ENCODE measurements around the gene BICRA. TPM values are rescaled to one million over a fixed set of nuclear protein-coding genes. Genes with fewer than 3 reads are reported as not detected.
A peak's percentile ranks its signal among the peaks of the same experiment; 100 is the strongest.
"Not testable (repeated sequence)": the region's sequence is repeated elsewhere in the genome, so short reads cannot be mapped to it uniquely, and the experiment has no call there.

BICRA gene
- total RNA-seq, 1 donor from 2014 or later, result 15.6 TPM

DNA sequence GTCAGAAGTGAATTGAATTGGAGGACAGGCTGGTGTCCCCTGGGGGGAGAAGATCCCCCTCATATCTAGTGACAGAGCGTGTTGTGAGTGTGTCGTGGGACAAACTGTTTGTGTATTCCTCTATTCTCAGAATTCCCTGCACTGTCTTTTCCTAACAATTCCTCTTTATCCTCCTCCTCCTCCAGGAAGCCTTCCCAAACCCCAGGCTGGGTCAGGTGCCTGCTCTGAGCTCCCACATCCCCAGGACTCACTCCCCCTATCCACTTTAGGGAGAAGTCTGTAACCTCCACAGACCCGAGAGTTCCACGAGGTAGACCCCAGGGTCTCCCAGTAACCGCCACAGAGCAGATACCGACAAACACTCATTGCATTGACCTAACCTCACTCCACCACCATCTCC is 15.1 kb upstream of the BICRA start:
- Histone ChIP-seq H3K36me3 (no peaks in the 10 kb centered on the region), H3F3A (ENCODE audit: low read depth) (peaks cover 9% of the 10 kb centered on the region), H3K4me2 (no peak overlapping the region), H3K27me3 (no peaks in the 10 kb centered on the region), H2AFZ (replicated peaks) (no peak overlapping the region), H3K4me3 (no peak overlapping the region), H3K9ac (no peak overlapping the region), H3K9me3 (ENCODE audit: low read depth) (no peaks in the 10 kb centered on the region), H3K27ac (no peak overlapping the region), H4K20me1 (ENCODE audit: low read depth) (no peaks in the 10 kb centered on the region), H3K4me1 (peaks cover 6% of the 10 kb centered on the region), H3K79me2 (ENCODE audit: low read depth) (no peaks in the 10 kb centered on the region)
- Mint-ChIP-seq H3K9me3 (peaks cover 5% of the 10 kb centered on the region), H3K27me3 (ENCODE audit: insufficient read depth, low read depth) (peaks cover 4% of the 10 kb centered on the region), H3K4me1 (peaks cover 9% of the 10 kb centered on the region), H3K36me3 (no peaks in the 10 kb centered on the region), H3K27ac (peak overlapping the region; percentile 50), H3K4me3 (no peak overlapping the region)
- no peak for DNase-seq (ENCODE audit: low spot score)
- TF ChIP-seq EZH2 (IDR thresholded peaks at IDR 0.05) (no peak), EZH2phosphoT487 (IDR thresholded peaks at IDR 0.05) (no peak)
- TF ChIP-seq, protein P1, sequence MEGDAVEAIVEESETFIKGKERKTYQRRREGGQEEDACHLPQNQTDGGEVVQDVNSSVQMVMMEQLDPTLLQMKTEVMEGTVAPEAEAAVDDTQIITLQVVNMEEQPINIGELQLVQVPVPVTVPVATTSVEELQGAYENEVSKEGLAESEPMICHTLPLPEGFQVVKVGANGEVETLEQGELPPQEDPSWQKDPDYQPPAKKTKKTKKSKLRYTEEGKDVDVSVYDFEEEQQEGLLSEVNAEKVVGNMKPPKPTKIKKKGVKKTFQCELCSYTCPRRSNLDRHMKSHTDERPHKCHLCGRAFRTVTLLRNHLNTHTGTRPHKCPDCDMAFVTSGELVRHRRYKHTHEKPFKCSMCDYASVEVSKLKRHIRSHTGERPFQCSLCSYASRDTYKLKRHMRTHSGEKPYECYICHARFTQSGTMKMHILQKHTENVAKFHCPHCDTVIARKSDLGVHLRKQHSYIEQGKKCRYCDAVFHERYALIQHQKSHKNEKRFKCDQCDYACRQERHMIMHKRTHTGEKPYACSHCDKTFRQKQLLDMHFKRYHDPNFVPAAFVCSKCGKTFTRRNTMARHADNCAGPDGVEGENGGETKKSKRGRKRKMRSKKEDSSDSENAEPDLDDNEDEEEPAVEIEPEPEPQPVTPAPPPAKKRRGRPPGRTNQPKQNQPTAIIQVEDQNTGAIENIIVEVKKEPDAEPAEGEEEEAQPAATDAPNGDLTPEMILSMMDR (IDR thresholded peaks at IDR 0.05), result no peak

DNA sequence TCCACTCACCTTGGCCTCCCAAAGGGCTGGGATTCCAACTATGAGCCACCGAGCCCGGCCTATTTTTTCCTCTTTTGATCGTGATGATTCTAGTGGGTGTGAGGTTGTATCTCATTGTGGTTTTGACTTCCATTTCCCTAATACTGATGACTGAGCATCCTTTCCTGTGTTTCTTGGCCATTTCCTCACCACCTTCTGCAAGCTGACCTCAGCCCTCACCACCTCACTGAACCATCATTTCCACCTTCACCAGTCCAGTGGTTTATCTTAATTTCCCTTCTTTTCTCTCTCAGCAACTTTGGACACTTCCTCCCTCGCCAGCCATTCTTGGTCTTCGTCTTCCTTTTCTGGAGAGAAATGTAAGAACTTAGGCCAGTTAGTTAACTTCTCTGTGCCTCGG is 13.0 kb upstream of the BICRA start:
- H3K9me3 ChIP-seq (ENCODE audit: low read depth), result no peaks in the 10 kb centered on the region
- no peak overlapping the region for H3K27ac ChIP-seq
- H3K4me1 Mint-ChIP-seq, result peaks cover 17% of the 10 kb centered on the region
- no peaks in the 10 kb centered on the region for H3K79me2 ChIP-seq (ENCODE audit: low read depth)
- DNase-seq (ENCODE audit: low spot score), result no peak
- no peak for TF ChIP-seq EZH2phosphoT487 (IDR thresholded peaks at IDR 0.05)
- TF ChIP-seq, protein P1 (IDR thresholded peaks at IDR 0.05), result no peak
- TF ChIP-seq EZH2 (IDR thresholded peaks at IDR 0.05), result no peak
- H3K9me3 Mint-ChIP-seq, result no peaks in the 10 kb centered on the region
- no peak overlapping the region for H3K4me2 ChIP-seq
- H2AFZ ChIP-seq (replicated peaks), result no peak overlapping the region
- no peaks in the 10 kb centered on the region for H4K20me1 ChIP-seq (ENCODE audit: low read depth)
- no peak overlapping the region for H3K4me3 Mint-ChIP-seq
- H3K27me3 Mint-ChIP-seq (ENCODE audit: insufficient read depth, low read depth), result peaks cover 4% of the 10 kb centered on the region
- H3K4me3 ChIP-seq, result no peak overlapping the region
- H3K4me1 ChIP-seq, result peaks cover 10% of the 10 kb centered on the region
- H3K9ac ChIP-seq, result no peak overlapping the region
- no peaks in the 10 kb centered on the region for H3K36me3 Mint-ChIP-seq
- peak overlapping the region; percentile 39 for H3K27ac Mint-ChIP-seq
- no peaks in the 10 kb centered on the region for H3K27me3 ChIP-seq
- no peaks in the 10 kb centered on the region for H3K36me3 ChIP-seq
- peaks cover 27% of the 10 kb centered on the region for H3F3A ChIP-seq (ENCODE audit: low read depth)

DNA sequence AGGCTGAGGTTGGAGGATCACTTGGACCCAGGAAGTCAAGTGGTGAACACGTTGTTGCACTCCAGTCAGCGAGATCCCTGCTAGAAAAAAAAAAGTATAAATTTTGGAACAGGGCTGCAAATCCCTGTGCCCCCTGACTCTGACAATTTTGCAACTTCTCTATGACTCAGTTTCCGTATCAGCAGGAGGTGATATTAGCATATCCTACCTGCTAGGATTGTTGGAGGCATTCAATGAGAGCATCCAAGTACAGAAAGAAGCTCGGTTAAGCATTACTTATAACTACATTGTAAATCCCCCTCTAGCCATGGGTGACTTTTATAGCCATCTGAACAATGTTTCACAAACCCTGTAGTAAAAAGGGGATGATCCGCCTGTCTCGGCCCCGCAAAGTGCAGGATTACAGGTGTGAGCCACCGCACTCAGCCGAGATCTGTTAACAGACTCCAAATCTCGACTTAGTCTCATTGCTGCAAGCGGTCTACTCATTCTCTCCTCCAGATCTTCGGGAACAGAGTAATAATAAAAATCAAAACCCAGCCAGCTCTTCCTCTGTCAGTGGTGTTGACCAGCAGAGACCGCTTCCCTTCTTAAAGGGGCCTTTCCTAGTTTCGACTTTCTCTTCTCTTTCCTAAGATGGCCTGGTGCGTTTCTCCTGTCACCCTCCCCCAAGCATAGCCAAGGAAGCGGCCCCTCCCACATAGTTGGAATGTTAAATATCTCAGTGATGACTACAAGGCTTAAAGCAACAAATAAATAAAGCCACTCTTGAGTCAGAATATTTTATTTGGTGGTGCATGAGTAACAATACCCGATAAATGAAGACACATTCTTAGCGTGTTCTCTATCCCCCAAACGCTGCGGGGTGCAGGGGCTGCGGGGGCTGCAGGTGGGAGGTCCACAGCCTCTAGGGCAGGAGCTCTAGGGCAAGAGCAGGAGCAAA is 10.3 kb upstream of the BICRA start:
- H3K36me3 ChIP-seq, result no peaks in the 10 kb centered on the region
- no peaks in the 10 kb centered on the region for H3K79me2 ChIP-seq (ENCODE audit: low read depth)
- peak overlapping the region; percentile 43 for H3K27ac Mint-ChIP-seq
- peak overlapping the region; percentile 67 for H3K4me2 ChIP-seq
- H3K27me3 Mint-ChIP-seq (ENCODE audit: insufficient read depth, low read depth), result peaks cover 7% of the 10 kb centered on the region
- peak overlapping the region; percentile 35 for H3K4me3 ChIP-seq
- no peaks in the 10 kb centered on the region for H3K9me3 ChIP-seq (ENCODE audit: low read depth)
- DNase-seq (ENCODE audit: low spot score), result peak; percentile 65
- TF ChIP-seq EZH2 (IDR thresholded peaks at IDR 0.05) (no peak), EZH2phosphoT487 (IDR thresholded peaks at IDR 0.05) (no peak)
- TF ChIP-seq, protein P1 (IDR thresholded peaks at IDR 0.05), result no peak
- no peaks in the 10 kb centered on the region for H3K9me3 Mint-ChIP-seq
- peaks cover 10% of the 10 kb centered on the region for H3K4me1 ChIP-seq
- peaks cover 20% of the 10 kb centered on the region for H3K4me1 Mint-ChIP-seq
- peak overlapping the region; percentile 90 for H3K4me3 Mint-ChIP-seq
- no peaks in the 10 kb centered on the region for H3K36me3 Mint-ChIP-seq
- peaks cover 33% of the 10 kb centered on the region for H3F3A ChIP-seq (ENCODE audit: low read depth)
- H4K20me1 ChIP-seq (ENCODE audit: low read depth), result no peaks in the 10 kb centered on the region
- H3K27me3 ChIP-seq, result no peaks in the 10 kb centered on the region
- no peak overlapping the region for H3K27ac ChIP-seq
- H2AFZ ChIP-seq (replicated peaks), result peak overlapping the region; percentile 81
- no peak overlapping the region for H3K9ac ChIP-seq

DNA sequence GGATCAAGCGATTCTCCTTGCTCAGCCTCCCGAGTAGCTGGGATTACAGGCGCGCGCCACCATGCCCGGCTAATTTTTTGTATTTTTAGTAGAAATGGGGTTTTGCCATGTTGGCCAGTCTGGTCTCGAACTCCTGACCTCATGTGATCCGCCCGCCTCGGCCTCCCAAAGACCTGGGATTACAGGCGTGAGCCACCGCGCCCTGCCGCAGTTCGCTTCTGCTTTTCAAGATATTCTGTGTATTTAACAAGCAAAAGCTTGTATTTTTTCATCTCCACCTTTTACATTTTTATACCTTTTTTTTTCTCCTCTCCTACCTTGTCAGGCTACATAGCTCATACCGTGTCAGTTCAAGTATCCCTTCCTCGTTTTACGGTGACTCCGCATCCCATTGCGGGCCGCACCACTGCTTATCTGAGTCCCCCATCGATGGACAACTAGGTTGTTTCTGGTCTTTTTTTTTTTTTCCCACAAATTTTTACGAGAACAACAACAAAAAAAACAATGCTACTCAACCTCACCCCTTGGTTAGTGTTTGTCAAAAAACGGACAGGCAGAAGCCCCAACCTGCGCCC is 9.2 kb upstream of the BICRA start:
- Histone ChIP-seq H2AFZ (replicated peaks) (peak overlapping the region; percentile 5), H3K4me2 (peak overlapping the region; percentile 53), H3F3A (ENCODE audit: low read depth) (peaks cover 33% of the 10 kb centered on the region), H3K4me3 (peak overlapping the region; percentile 45)
- H3K27me3 ChIP-seq; H3K9me3 Mint-ChIP-seq; DNase-seq (ENCODE audit: low spot score); H3K9ac ChIP-seq; H3K36me3 Mint-ChIP-seq; H3K36me3 ChIP-seq; H3K79me2 ChIP-seq (ENCODE audit: low read depth); H3K27ac ChIP-seq; H3K27me3 Mint-ChIP-seq (ENCODE audit: insufficient read depth, low read depth); H3K4me1 ChIP-seq; H3K27ac Mint-ChIP-seq; H3K9me3 ChIP-seq (ENCODE audit: low read depth); H4K20me1 ChIP-seq (ENCODE audit: low read depth): not testable (repeated sequence)
- Mint-ChIP-seq H3K4me1 (peaks cover 20% of the 10 kb centered on the region), H3K4me3 (peak overlapping the region; percentile 90)

Data from neural progenitor cell (in vitro differentiated cells).